Measurements from ENCODE around the gene DNAJB13.

DNA sequence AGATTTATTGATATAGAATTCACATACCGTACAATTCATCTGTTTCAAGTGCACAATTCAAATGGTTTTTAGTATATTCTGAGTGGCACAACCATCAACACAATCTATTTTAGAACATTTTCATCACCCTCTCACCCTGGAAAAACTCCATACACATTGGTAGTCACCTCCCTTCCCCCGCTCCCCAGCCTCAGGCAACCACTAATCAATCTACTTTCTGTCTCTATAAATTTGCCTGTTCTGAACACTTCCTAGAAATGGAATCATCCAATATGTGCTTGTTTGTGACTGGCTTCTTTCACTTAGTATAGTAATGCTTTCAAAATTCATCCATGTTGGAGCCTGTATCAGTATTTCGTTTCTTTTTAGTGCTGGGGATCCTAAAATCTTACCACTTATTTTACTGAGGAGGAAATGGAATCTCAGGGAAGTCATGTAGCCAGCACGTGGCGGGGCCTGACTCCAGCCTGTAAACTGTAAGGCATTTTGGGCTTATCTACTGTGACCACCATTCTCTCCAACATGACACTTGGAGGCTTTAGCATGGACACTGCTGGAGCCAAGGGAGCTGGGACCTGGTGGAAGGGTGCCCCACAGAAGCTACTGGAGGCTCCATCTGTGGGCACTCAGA, 59.0 kb downstream of the DNAJB13 start:
- TF ChIP-seq CTCF (IDR thresholded peaks at IDR 0.05) (no peak), POLR2A (IDR thresholded peaks at IDR 0.05) (no peak)
